Neuronal stem cell (in vitro differentiated cells): Measurements from ENCODE around the gene C10orf67.

Experiments
- DNase-seq: peaks from one replicate; pipeline ENCODE4 v3.0.0-alpha.2; 2013; ENCODE audit warnings: low spot score
- H2AFZ ChIP-seq: one replicate; pipeline ENCODE4 v1.6.1; 2013; ENCODE audit warnings: mild to moderate bottlenecking, low read length, inconsistent platforms
- H2AK5ac ChIP-seq: 2 replicates; pipeline ENCODE4 v1.6.1; 2013; ENCODE audit warnings: low read depth, mild to moderate bottlenecking, inconsistent platforms, low read length, moderate library complexity, mixed read lengths
- H2BK120ac ChIP-seq: 2 replicates; pipeline ENCODE4 v1.6.1; 2013; ENCODE audit warnings: low read depth, mild to moderate bottlenecking, inconsistent platforms, low read length, moderate library complexity, mixed read lengths
- H2BK12ac ChIP-seq: one replicate; pipeline ENCODE4 v1.6.1; 2013; ENCODE audit warnings: low read length, inconsistent platforms
- H2BK15ac ChIP-seq: 2 replicates; pipeline ENCODE4 v1.6.1; 2013; ENCODE audit warnings: mild to moderate bottlenecking, low read length, inconsistent platforms, mixed read lengths
- H2BK5ac ChIP-seq: one replicate; pipeline ENCODE4 v1.6.1; 2013; ENCODE audit warnings: inconsistent platforms, mild to moderate bottlenecking, low read length, moderate library complexity
- H3K14ac ChIP-seq: one replicate; pipeline ENCODE4 v1.6.1; 2013; ENCODE audit warnings: low read length, inconsistent platforms
- H3K18ac ChIP-seq: 2 replicates; pipeline ENCODE4 v1.6.1; 2013; ENCODE audit warnings: low read length, inconsistent platforms
- H3K23ac ChIP-seq: 2 replicates; pipeline ENCODE4 v1.6.1; 2013; ENCODE audit warnings: low read depth, mild to moderate bottlenecking, mixed read lengths, low read length, inconsistent platforms; ENCODE audit not compliant: poor library complexity
- H3K27ac ChIP-seq: replicated peaks from 3 replicates; pipeline ENCODE4 v1.5.1; 2013; ENCODE audit warnings: low read length, inconsistent platforms
- H3K27me3 ChIP-seq, 3 experiments: 2 replicates each; pipeline ENCODE4 v1.6.1; 2013; ENCODE audit warnings: low read length in 3 of 3, mild to moderate bottlenecking in 2 of 3, inconsistent platforms in 1 of 3, low read depth in 1 of 3, mixed read lengths in 1 of 3, moderate library complexity in 1 of 3; ENCODE audit not compliant: control insufficient read depth in 3 of 3, insufficient read depth in 3 of 3
- H3K36me3 ChIP-seq, 2 donors: replicated peaks in 1 of 2; 2 replicates each; pipeline ENCODE4 v1.6.1; 2013; ENCODE audit warnings: low read length in 2 of 2; ENCODE audit not compliant: control insufficient read depth in 2 of 2, insufficient read depth in 2 of 2
- H3K4ac ChIP-seq: 2 replicates; pipeline ENCODE4 v1.6.1; 2013; ENCODE audit warnings: inconsistent platforms, mild to moderate bottlenecking, low read length, moderate library complexity
- H3K4me1 ChIP-seq, 2 donors: 1 replicate in 1 of 2; 2 replicates in 1 of 2; pipeline ENCODE4 v1.6.1; 2013; ENCODE audit warnings: low read length in 2 of 2, low read depth in 1 of 2; ENCODE audit not compliant: control insufficient read depth in 2 of 2, insufficient read depth in 1 of 2
- H3K4me2 ChIP-seq: one replicate; pipeline ENCODE4 v1.6.1; 2013; ENCODE audit warnings: mild to moderate bottlenecking, low read length, inconsistent platforms; ENCODE audit not compliant: insufficient read depth, poor library complexity, severe bottlenecking
- H3K4me3 ChIP-seq, 2 donors: 2 replicates each; pipeline ENCODE4 v1.5.1; 2013; ENCODE audit warnings: low read length in 2 of 2, mild to moderate bottlenecking in 2 of 2, inconsistent platforms in 1 of 2, moderate library complexity in 1 of 2
- H3K79me1 ChIP-seq: one replicate; pipeline ENCODE4 v1.6.1; 2013; ENCODE audit warnings: low read depth, mild to moderate bottlenecking, inconsistent platforms, low read length, moderate library complexity
- H3K9ac ChIP-seq: one replicate; pipeline ENCODE4 v1.6.1; 2013; ENCODE audit warnings: mild to moderate bottlenecking, low read depth, low read length, inconsistent platforms; ENCODE audit not compliant: poor library complexity
- H3K9me3 ChIP-seq, 2 donors: replicated peaks in 1 of 2; 2 replicates each; pipeline versions ENCODE3 to v1.6.1; 2013; ENCODE audit warnings: low read length in 2 of 2, mild to moderate bottlenecking in 2 of 2, inconsistent platforms in 1 of 2, low read depth in 1 of 2, mixed read lengths in 1 of 2, moderate library complexity in 1 of 2; ENCODE audit not compliant: control insufficient read depth in 2 of 2, insufficient read depth in 1 of 2
- H4K8ac ChIP-seq: one replicate; pipeline ENCODE4 v1.6.1; 2013; ENCODE audit warnings: low read depth, mild to moderate bottlenecking, inconsistent platforms, low read length, moderate library complexity
- H4K91ac ChIP-seq: one replicate; pipeline ENCODE4 v1.6.1; 2013; ENCODE audit warnings: low read length, low read depth, mild to moderate bottlenecking, inconsistent platforms; ENCODE audit not compliant: poor library complexity
- WGBS, 2 donors: extraction: QIAGEN DNeasy Blood & Tissue Kit; methylation state at CpG; one replicate each; pipeline ENCODE4 v1.1.7; 2013; ENCODE audit warnings: missing lambda C conversion rate in 2 of 2, mixed read lengths in 1 of 2; ENCODE audit not compliant: insufficient read length in 2 of 2, insufficient replicate concordance in 1 of 2; ENCODE audit errors: extremely low coverage in 2 of 2; 5-methylcytosine and 5-hydroxymethylcytosine counted together

C10orf67 gene

GRCh38 chr10:23194471-23194965, 150.1 kb downstream of the C10orf67 start:
- Histone ChIP-seq H3K36me3 (no peaks in the 10 kb centered on the region), H2AK5ac (no peak overlapping the region), H3K4ac (no peak overlapping the region), H2BK12ac (no peak overlapping the region), H2AFZ (peak overlapping the region; percentile 56), H3K9me3 (no peaks in the 10 kb centered on the region), H3K23ac (no peak overlapping the region), H2BK120ac (no peak overlapping the region), H3K18ac (no peak overlapping the region), H3K4me1 (peaks cover 0 to 8% of the 10 kb centered on the region in 2 donors), H3K14ac (no peak overlapping the region), H4K91ac (no peak overlapping the region), H3K27me3 (peaks cover 49 to 97% (median 95%) of the 10 kb centered on the region in 3 experiments), H3K79me1 (no peaks in the 10 kb centered on the region), H3K4me2 (no peak overlapping the region), H3K9ac (no peak overlapping the region), H2BK5ac (no peak overlapping the region), H3K4me3 (no peak overlapping the region), H2BK15ac (no peak overlapping the region), H3K27ac (no peak overlapping the region), H4K8ac (no peak overlapping the region)
- no peak for DNase-seq
- WGBS, 2 donors, result no CpG with 5 or more reads among the region's 13 CpGs

- Histone ChIP-seq H3K4me2 (no peak overlapping the region), H4K8ac (no peak overlapping the region), H3K4ac (no peak overlapping the region), H4K91ac (no peak overlapping the region), H3K27ac (no peak overlapping the region), H2AK5ac (no peak overlapping the region), H2BK15ac (no peak overlapping the region), H2BK12ac (no peak overlapping the region), H3K23ac (no peak overlapping the region), H3K4me3 (no peak overlapping the region), H3K9ac (no peak overlapping the region), H3K9me3 (no peaks in the 10 kb centered on the region), H3K79me1 (no peaks in the 10 kb centered on the region), H3K36me3 (no peaks in the 10 kb centered on the region), H3K27me3 (peaks cover 54 to 97% (median 95%) of the 10 kb centered on the region in 3 experiments), H3K18ac (no peak overlapping the region), H3K4me1 (peaks cover 0 to 8% of the 10 kb centered on the region in 2 donors), H2BK120ac (no peak overlapping the region), H2AFZ (no peak overlapping the region), H3K14ac (no peak overlapping the region), H2BK5ac (no peak overlapping the region)
- DNase-seq, result no peak
- no CpG with 5 or more reads among the region's 19 CpGs for whole genome bisulfite sequencing, 2 donors
Observed at GRCh38 chr10:23193435-23194074, 151.0 kb downstream of the C10orf67 start.

- H3K27me3 ChIP-seq, result peaks cover 52 to 97% (median 95%) of the 10 kb centered on the region in 3 experiments
- no peak overlapping the region for H3K14ac ChIP-seq
- no peak for DNase-seq
- H3K4me3 ChIP-seq, result no peak overlapping the region
- no peak overlapping the region for H2BK5ac ChIP-seq
- H3K27ac ChIP-seq, result no peak overlapping the region
- peaks cover 0 to 8% of the 10 kb centered on the region in 2 donors for H3K4me1 ChIP-seq
- H3K36me3 ChIP-seq, result no peaks in the 10 kb centered on the region
- no peaks in the 10 kb centered on the region for H3K79me1 ChIP-seq
- no peaks in the 10 kb centered on the region for H3K9me3 ChIP-seq
- no peak overlapping the region for H2BK15ac ChIP-seq
- no peak overlapping the region for H2BK12ac ChIP-seq
- peak overlapping the region; percentile 31 for H3K4me2 ChIP-seq
- H3K9ac ChIP-seq, result peak overlapping the region; percentile 66
- WGBS, 2 donors, result no CpG with 5 or more reads among the region's 100 CpGs
- H2AFZ ChIP-seq, result peak overlapping the region; percentile 56
- H3K23ac ChIP-seq, result no peak overlapping the region
- peak overlapping the region; percentile 65 for H3K18ac ChIP-seq
- no peak overlapping the region for H4K91ac ChIP-seq
- H4K8ac ChIP-seq, result no peak overlapping the region
- no peak overlapping the region for H2BK120ac ChIP-seq
- H3K4ac ChIP-seq, result no peak overlapping the region
- H2AK5ac ChIP-seq, result no peak overlapping the region
Observed at GRCh38 chr10:23192712-23193434, 151.7 kb downstream of the C10orf67 start.
